NCI-H2227 treated with DMSO at 0.1 percent for 48 hours (cell line): ENCODE data around the gene ACAT2.
"Not testable (repeated sequence)": the region's sequence is repeated elsewhere in the genome, so short reads cannot be mapped to it uniquely, and the experiment has no call there.

Experiments used
- DNase-seq: peaks from one replicate; lab custom pipeline; 2025; lab: John Stamatoyannopoulos, UW

The ACAT2 gene

DNA sequence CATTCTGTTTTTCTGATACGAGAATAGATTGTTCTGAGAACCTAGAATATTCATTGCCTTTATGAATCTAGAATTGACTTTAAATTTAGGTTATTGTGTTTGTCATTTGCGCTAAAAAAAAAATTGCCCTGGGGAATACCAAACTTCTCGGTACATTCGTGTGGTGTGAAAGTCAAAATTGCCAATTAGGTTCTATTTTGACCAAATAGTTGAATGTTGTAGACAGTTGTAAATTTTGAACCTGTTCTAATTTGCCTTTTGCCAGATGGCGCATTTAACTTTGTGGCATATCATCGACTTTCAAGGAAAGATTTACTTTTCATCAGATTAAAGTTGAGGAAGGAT lies 31.5 kb upstream of the ACAT2 start:
- no peak for DNase-seq

DNA sequence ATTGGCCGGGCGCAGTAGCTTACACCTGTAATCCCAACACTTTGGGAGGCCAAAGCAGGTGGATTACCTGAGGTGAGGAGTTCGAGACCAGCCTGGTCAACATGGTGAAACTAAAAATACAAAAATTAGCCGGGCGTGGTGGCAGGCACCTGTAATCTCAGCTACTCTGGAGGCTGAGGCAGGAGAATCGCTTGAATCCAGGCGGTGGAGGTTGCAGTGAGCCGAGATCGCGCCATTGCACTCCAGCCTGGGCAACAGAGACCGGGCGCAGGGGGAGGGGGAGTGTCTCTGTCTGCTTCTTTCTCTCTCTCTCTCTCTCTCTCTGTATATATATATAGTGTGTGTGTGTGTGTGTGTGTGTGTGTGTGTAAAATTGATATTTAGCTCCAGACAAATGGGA lies 29.3 kb upstream of the ACAT2 start:
- not testable (repeated sequence) for DNase-seq

DNA sequence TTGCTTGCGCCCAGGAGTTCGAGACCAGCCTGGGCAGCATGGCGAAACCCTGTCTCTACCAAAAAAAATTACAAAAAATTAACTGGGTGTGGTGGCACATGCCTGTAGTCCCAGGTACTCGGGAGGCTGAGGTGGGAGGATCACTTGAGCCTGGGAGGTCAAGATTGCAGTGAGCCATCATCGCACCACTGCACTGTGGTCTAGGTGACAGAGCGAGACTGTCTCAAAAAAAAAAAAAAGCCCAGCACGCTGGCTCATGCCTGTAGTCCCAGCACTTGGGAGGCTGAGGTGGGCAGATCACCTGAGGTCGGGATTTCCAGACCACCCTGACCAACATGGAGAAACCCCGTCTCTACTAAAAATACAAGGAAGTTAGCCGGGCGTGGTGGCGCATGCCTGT lies 28.4 kb upstream of the ACAT2 start:
- DNase-seq: not testable (repeated sequence)

DNA sequence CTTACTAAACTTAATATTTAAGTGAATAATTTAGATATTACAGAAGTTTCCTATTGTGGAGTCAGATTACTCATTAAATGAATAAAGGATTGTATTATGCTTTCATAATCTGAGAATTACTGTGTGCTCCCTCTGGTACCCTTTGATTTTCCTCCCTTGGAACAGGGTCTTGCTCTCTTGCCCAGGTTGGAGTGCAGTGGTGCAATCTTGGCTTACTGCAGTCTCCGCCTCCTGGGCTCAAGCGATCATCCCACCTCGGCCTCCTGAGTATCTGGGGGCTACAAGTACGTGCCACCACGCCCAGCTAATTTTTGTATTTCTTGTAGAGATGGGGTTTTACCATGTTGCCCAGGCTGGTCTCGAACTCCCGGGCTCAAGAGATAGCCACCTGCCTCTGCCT lies 24.9 kb upstream of the ACAT2 start:
- no peak for DNase-seq

DNA sequence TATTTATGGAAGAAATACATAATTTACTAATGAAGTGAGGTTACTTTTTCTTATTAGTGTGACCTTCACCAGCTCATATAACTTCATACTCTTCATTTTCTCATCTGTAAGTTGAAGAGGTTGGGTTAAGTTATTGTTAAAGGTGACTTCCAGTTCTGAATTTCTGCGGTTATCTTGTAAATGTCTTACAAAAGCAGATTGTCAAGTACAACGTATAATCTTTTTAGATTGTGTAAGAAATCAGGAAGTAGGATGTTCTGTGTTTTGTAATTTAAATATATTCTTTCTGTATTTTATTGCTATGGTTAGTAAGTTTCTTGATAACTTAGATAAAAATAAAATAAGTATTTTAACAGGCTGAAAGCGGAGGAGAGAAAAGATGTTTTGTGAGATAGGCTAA lies 22.5 kb upstream of the ACAT2 start:
- DNase-seq: no peak

DNA sequence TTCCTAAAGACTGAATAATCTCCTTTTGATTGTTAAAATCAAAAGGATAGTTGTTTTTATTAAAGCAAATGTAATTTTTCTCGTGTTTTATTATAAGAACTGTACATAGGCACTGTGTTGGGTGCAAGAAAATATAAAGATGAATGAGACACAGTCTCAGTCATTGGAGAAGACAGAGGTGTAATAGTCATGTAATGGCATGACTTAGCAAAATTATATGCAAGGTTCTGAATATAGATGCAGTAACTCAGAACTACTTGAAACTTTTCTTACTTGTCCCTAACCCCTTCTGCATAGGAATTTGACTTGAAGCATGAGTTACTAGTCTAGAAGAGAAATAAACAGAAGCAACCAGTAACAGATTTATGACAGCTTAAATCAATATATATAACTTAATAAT lies 19.7 kb upstream of the ACAT2 start:
- no peak for DNase-seq

DNA sequence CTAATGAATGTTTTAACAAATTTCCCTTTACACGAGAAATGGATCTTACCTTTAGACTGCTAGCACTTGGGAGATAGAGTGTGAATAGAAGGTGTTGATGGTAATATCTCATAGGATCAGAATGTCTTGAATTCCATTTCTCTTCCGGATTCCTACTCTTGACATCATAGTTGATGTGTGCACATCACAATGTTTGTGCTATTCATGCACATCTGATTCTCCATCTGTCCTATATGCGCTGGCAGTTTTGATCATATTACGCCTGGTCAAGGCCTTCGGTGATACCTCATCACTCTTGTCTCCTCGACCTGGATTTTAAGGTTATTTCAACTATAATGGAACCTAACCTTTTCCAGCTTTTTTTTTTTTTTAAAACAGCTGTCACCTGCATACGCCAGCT lies 16.8 kb upstream of the ACAT2 start:
- DNase-seq: no peak

DNA sequence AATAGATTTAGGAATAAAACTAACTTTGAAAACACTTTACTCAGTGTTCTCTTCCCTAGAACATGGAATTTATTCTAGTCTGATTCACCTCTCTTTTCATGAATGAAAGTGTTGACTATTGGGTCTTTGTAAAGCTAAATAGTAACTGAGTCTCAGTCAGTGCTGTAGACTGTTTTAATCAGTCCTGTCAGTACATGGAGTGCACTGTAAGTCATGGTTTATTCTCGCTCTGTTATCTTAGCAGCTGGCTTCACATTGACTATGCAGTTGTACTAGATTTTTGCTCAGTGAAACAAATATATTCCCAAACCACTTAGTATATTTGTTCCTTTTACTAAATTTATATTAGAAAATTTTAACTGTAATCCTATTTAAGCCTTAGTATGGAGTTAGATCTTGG lies 15.1 kb upstream of the ACAT2 start:
- DNase-seq: no peak

DNA sequence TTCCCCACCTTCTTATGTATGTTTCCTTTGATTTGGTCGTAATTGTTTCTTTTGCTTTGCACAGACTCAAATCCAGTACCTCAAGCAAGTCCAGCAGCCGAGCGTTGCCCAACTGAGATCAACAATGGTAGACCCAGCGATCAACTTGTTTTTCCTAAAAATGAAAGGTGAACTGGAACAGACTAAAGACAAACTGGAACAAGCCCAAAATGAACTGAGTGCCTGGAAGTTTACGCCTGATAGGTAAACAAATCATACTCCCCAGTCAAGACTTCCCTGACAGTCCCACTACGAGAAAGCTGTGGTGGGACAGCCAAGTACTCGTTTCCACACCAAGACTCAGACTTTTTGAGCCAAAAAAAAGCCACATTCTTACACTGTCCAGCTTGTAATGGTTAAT lies 13.7 kb upstream of the ACAT2 start:
- not testable (repeated sequence) for DNase-seq

DNA sequence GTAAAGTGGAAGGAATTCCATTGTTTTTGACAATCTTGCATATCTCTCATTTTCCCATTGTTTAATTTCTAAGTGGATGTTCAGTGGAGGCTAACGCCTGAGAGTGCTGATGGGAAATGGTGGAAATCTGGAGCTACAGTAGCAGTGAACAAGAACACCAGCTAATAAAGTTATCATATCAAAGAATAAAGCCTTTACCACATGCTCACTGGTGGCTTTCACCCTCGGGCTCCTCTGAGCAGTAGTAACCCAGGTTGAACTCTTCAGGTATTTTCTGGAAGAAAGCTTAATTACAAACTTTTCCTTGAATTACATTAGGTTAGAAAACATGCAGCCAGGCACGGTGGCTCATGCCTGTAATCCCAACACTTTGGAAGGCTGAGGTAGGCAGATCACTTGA lies 10.4 kb upstream of the ACAT2 start:
- no peak for DNase-seq

DNA sequence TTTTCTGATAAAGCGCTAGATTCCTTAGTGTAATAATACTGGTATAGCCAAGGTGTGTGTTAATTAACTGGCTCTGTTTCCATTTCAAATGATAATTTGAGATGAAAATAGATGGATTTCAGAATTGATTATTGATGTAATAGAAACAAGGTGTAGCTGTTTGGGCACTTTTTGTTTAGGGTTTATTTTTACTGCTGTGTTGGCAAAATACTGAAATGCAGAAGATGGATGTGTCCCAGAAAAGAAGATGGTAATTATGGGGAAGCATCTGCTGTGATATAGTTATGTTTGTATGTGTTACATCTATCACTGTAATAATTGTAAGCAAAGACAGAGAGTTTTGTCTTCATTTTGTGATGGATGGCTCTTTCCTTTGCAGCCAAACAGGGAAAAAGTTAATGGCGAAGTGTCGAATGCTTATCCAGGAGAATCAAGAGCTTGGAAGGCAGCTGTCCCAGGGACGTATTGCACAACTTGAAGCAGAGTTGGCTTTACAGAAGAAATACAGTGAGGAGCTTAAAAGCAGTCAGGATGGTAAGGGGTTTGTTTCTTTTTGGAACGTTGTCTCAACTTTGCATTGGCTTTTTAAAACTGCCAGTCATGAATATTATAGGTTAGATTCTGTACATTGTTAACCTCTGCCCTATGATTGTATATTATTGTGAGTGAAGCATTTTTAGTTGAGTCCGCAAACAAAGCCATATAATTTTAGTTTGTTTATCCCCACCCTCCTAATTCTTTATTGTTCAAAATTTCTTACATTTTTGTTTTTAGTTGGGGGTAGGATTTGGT lies 8.6 kb upstream of the ACAT2 start:
- peak; percentile 10 for DNase-seq

DNA sequence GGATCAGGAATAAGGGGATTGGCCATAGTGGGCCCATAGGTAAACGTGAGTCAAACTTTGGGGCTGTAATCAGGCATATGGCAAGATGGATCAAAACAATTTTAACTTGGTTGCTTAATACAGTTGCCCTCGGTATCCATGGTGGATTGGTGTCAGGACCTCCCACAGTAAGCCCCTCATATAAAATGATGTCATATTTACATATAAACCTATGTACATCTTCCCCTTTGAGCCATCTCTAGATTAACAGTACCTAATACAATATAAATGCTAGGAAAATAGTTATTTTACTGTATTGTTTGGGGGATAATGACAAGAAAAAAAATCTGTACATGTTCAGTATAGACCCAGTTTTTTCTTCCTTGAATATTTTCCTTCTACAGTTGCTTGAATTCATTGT lies 7.4 kb upstream of the ACAT2 start:
- DNase-seq: no peak

DNA sequence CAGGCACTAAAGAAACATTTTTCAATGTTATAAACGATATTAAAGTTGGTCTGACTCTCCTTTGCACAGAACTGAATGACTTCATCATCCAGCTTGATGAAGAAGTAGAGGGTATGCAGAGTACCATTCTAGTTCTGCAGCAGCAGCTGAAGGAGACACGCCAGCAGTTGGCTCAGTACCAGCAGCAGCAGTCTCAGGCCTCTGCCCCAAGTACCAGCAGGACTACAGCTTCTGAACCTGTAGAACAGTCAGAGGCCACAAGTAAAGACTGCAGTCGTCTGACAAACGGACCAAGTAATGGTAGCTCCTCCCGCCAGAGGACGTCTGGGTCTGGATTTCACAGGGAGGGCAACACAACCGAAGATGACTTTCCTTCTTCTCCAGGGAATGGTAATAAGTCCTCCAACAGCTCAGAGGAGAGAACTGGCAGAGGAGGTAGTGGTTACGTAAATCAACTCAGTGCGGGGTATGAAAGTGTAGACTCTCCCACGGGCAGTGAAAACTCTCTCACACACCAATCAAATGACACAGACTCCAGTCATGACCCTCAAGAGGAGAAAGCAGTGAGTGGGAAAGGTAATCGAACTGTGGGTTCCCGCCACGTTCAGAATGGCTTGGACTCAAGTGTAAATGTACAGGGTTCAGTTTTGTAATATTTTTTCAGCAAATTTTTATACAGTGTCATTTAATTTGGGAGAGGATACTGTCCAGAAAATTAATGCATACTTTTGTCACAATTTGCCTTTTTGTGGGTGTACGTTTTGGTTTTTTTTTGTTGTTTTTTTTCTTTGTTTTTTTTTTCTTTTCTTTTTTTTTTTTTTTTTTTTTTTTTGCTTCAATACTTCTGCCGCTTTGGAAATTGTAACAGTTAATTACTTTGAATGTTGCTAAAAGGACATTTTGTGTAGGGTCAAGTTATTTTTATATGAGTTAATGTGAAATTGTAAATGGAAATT lies 6.6 kb upstream of the ACAT2 start:
- DNase-seq: no peak

DNA sequence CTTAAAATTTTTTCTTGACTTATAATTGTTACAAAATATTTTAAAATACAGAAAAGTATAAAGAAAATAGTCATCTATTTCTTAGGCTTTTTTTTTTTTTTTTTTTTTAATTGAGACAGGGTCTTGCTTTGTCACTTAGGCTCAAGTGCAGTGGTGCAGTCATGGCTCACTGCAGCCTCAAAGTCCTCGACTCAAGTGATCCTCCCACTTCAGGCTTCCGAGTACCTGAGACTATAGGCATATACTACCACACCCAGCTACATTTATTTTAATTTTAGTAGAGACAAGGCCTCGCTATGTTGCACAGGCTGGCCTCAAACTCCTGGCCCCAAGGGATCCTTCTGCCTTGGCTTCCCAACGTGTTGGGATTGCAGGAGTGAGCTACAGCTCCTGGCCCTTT lies 5.3 kb upstream of the ACAT2 start:
- DNase-seq: no peak

DNA sequence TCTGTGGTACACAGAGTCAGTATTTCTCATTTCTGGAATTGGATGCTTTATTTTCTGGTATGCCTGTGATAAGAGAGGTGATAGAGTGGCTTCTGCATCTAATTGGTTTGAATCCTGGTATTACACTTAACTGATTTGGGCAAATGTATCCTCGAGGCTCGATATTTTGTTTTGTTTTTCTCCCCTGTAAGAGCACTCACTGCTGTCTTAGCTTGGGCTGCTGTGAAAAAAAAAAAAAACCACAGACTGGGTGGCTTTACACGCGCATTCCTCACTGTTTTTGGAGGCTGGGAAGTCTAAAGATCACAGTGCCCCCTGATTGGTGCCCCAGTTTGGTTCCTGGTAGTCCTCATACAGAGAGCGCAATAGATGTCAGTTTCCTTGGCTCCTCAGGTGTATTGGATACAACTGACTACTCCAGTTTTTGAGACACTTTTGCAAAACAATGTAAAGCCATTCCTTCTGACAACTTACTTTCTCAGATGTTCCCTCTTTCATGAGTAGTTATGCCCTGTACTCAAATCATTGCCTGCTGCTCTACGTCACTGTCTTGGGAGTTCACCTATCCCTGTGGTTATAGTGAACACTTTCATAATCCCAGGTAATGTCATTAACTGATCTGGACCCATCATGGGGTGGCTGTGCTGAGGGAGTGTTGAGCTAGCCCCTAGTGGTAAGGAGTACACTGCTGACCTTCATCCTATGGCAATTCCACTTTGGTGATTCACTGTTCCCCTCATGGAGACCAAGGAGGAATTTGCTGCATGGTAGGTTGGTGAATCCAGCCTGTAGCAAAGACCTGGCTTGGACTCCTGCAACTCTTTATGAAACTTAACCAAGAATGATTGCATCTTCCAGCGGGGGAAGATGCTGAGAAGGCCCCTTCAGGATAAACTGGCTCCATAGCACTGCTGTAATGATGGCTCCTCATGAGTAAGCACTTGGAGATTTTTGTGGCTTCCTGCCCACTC lies 3.5 kb upstream of the ACAT2 start:
- no peak for DNase-seq

DNA sequence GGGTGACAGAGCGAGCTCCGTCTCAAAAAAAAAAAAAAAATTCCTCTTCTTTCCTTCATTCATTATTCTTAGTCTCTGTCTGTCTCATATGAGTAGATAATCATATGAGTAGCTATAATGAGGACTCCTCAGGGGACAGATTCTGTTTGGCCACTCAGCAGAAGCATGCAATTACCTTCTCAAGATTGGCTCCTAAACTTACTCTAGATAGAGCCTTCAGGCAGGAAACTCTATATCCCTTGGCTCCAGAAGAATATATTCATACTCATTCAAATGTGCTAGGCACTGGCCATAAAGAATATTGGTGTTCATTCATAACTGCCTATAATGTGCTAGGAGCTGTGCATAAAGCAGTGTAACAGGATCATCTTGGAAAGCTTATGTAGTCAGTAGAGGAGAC lies 2.2 kb upstream of the ACAT2 start:
- DNase-seq: peak; percentile 6

DNA sequence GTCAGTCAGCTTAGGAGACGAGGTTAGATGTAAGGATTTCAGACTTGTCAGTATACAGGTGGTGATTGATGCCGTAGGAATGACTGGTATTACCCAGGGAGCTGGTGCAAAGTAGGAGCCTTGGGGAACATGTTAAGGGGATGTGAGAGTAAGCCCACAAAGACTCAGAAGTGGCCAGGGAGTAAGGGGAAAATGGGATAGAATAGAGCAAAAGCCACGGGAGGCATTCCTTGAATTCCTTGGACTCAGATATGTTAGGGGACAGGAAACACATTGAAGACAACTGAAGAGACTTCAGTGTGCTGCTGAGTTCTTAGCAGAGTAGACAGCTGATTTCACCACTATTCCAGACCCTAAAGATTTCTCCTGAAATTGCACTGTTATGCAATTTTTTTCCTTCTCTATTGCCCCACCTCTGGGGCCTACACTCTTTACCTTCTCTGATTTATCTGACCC lies 1.2 kb upstream of the ACAT2 start:
- no peak for DNase-seq

DNA sequence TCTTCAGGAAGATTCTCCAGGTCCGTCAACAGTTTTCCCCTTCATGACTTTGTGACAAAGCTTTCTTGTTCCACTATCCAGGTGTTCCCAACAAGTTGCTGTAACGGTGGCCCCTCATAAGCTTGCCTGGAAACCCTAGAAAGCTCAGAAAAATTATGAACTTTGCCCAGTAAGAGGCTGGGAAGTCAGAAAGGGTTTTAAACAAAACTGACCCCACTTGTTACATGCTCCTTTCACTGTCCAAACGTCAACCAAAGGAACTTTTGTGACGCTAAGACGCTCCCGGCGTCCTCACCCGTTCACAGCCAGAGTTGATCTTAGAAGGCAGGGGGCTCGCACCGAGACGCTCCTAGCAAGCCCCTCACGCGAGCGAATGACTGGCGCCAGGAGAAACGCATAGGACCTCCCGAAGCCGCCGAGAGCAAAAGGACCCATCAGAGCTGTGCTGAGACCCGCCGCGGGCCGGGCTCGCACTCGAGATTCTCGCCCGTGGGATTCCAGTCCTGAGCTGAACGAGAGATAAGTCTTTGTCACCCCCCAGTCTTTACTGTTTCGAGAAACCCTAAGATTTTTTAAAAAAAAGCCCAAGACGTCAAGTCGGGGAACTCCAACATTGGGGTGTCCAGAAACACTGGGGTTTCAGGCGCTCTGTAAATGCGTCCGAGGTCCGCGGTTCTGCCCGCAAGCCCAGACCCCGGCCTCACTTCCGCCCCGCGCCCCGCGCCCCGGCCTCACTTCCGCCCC lies 544 bp upstream of the ACAT2 start:
- DNase-seq: peak; percentile 17

DNA sequence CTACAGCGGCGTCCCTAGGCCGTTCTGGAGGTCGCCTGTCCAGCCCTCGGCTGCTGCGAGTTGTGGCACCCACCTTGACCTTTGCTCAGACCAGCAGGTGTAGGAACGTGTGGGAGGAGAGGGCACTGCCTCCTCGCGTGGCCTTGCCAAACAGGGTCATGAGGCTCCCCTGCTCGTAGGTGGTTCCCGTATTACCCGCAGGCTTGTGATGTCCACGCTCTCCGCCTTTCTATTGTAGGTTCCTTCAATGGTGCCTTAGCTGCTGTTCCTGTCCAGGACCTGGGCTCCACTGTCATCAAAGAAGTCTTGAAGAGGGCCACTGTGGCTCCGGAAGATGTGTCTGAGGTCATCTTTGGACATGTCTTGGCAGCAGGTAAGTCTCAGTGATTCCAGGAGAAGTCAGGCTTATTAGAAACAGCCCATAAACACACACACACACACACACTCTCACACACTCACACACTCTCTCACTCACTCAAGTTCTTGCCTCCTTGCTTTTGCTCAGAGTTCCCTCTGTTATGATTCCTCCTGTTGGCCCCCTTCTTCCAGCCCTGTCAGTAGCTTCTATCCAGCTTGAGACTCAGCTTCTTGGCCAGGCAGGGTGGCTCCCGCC lies 942 bp downstream of the ACAT2 start:
- no peak for DNase-seq

DNA sequence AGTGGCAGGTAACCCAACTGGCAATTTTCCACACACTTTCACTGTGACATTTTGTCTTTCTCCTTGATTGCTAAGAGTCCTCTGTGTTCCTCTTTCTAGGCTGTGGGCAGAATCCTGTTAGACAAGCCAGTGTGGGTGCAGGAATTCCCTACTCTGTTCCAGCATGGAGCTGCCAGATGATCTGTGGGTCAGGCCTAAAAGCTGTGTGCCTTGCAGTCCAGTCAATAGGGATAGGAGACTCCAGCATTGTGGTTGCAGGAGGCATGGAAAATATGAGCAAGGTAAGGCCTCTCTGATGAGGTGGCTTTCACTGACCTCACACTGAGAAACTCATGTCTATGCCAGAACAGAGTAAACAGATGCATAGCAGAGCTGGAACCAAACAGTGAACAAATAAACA lies 5.1 kb downstream of the ACAT2 start:
- no peak for DNase-seq

DNA sequence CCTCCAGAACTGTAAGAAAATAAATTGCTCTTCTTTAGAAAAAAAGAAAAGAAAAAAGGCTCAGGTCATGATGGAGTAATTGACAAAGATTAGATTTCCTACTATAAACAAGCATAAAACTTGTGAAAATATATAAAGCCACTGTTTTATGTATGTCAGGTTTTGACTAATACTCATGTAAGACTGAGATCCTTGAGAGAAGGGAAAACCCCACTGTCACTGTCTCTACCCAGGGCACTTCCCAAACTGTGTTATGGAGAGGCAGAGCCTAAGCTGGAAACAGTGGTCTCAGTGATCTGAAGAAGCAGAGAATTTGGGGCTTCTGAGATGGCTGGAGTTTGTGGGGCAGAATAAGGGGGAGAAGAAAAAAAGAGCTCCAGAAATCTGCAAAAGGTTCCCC lies 7.6 kb downstream of the ACAT2 start:
- no peak for DNase-seq
